Ovary (tissue), 3 donors: Measurements from ENCODE around the gene DICER1.
"Not testable (repeated sequence)": the region's sequence is repeated elsewhere in the genome, so short reads cannot be mapped to it uniquely, and the experiment has no call there.

Experiments used
- CTCF ChIP-seq, 3 donors: fragments of 450-650 bp in 2 of 3; fragments of 200-600 bp in 1 of 3; IDR thresholded peaks; one replicate each; pipeline versions ENCODE4 v1.5.1 to v1.8.0; 2016 to 2022; ENCODE audit warnings: antibody characterized with exemption in 3 of 3, mild to moderate bottlenecking in 1 of 3
- EP300 ChIP-seq: sonication (generic); formaldehyde crosslinking; IDR thresholded peaks from one replicate; pipeline ENCODE4 v1.6.1; 2017; ENCODE audit warnings: antibody characterized with exemption
- POLR2A ChIP-seq: fragments of 450-650 bp; IDR thresholded peaks from one replicate; pipeline ENCODE4 v1.6.1; 2017; ENCODE audit warnings: antibody characterized with exemption, mild to moderate bottlenecking, moderate library complexity
- donor health status: DM: no; HTN: no; CAD: no.

- TF ChIP-seq CTCF (IDR thresholded peaks at IDR 0.05); EP300; POLR2A: not testable (repeated sequence)
Observed at GRCh38 chr14:95175670-95176069, 18.3 kb upstream of the DICER1 start.
